Measurements from ENCODE around the gene PRKN. TPM values are rescaled to one million over a fixed set of nuclear protein-coding genes. Genes with fewer than 3 reads are reported as not detected.

PRKN gene
- total RNA-seq, 2 donors from 2014 or later = 6.7 to 8.2 TPM

- 68 to 77% methylated on average over 1 of the region's 1 CpG for WGBS, 2 donors
- Histone ChIP-seq H3K27ac (no peak overlapping the region), H3K9me3 (no peaks in the 10 kb centered on the region), H3K4me3 (no peak overlapping the region), H3K4me1 (peaks cover 6% of the 10 kb centered on the region), H3K36me3 (replicated peaks in 1 of 2; ENCODE audit: insufficient read depth in 1 of 2, low read depth in 2 of 2) (no peaks in the 10 kb centered on the region), H3K27me3 (no peaks in the 10 kb centered on the region)
- DNase-seq = no peak
- TF ChIP-seq POLR2A (IDR thresholded peaks at IDR 0.05) (no peak), CTCF (IDR thresholded peaks at IDR 0.05) (no peak)
- ATAC-seq = no peak
- intact Hi-C loops (cut with DNase I) = no loop called here
Observed at GRCh38 chr6:162684052-162684451, 43.5 kb downstream of the PRKN start.

DNA sequence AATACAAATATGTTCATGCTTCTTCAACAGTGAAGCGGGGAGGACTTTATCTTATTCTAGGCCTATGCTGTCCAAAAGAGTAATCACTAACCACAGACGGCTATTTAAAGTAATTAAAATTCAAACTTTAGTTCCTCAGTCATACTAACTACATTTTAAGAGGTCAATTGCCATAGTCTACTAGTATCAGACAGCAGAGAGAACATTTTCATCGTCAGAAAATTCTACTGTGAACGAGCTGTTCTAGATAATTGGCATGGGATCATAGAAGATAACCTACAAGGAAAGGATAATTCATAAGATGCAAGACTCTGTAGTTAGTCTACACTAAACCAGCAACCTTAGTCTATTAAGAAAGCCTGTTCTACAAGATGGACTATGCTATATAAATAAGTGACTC lies 44.4 kb downstream of the PRKN start:
- Histone ChIP-seq H3K4me1 (peaks cover 6% of the 10 kb centered on the region), H3K27me3 (no peaks in the 10 kb centered on the region), H3K9me3 (no peaks in the 10 kb centered on the region), H3K36me3 (replicated peaks in 1 of 2; ENCODE audit: insufficient read depth in 1 of 2, low read depth in 2 of 2) (no peaks in the 10 kb centered on the region), H3K4me3 (no peak overlapping the region), H3K27ac (no peak overlapping the region)
- ATAC-seq (no peak), DNase-seq (no peak)
- TF ChIP-seq CTCF (IDR thresholded peaks at IDR 0.05) = no peak
- TF ChIP-seq POLR2A (IDR thresholded peaks at IDR 0.05) = no peak
- intact Hi-C loops (cut with DNase I) = no loop called here
- WGBS, 2 donors = 52 to 72% methylated on average over 4 of the region's 4 CpGs

- H3K9me3 ChIP-seq = no peaks in the 10 kb centered on the region
- WGBS, 2 donors = 9 to 30% methylated on average over 1 of the region's 1 CpG
- peaks cover 6% of the 10 kb centered on the region for H3K4me1 ChIP-seq
- DNase-seq = no peak
- no peaks in the 10 kb centered on the region for H3K36me3 ChIP-seq (replicated peaks in 1 of 2; ENCODE audit: insufficient read depth in 1 of 2, low read depth in 2 of 2)
- TF ChIP-seq CTCF (IDR thresholded peaks at IDR 0.05) = no peak
- TF ChIP-seq POLR2A (IDR thresholded peaks at IDR 0.05) = no peak
- no peak overlapping the region for H3K27ac ChIP-seq
- ATAC-seq = peak; percentile 68
- intact Hi-C loops (cut with DNase I) = no loop called here
- no peaks in the 10 kb centered on the region for H3K27me3 ChIP-seq
- no peak overlapping the region for H3K4me3 ChIP-seq
Observed at GRCh38 chr6:162681447-162681846, 46.1 kb downstream of the PRKN start.

GRCh38 chr6:162680871-162681270 lies 46.7 kb downstream of the PRKN start:
- Histone ChIP-seq H3K36me3 (replicated peaks in 1 of 2; ENCODE audit: insufficient read depth in 1 of 2, low read depth in 2 of 2) (no peaks in the 10 kb centered on the region), H3K27me3 (no peaks in the 10 kb centered on the region), H3K27ac (no peak overlapping the region), H3K9me3 (no peaks in the 10 kb centered on the region), H3K4me1 (peaks cover 6% of the 10 kb centered on the region), H3K4me3 (no peak overlapping the region)
- TF ChIP-seq POLR2A (IDR thresholded peaks at IDR 0.05) = no peak
- TF ChIP-seq CTCF (IDR thresholded peaks at IDR 0.05) = no peak
- no peak for ATAC-seq
- DNase-seq = no peak
- 75 to 87% methylated on average over 4 of the region's 4 CpGs for WGBS, 2 donors
- intact Hi-C loops (cut with DNase I) = no loop called here

- H3K27ac ChIP-seq = no peak overlapping the region
- no peaks in the 10 kb centered on the region for H3K9me3 ChIP-seq
- no peaks in the 10 kb centered on the region for H3K27me3 ChIP-seq
- ATAC-seq (no peak), DNase-seq (no peak)
- no peak for TF ChIP-seq CTCF (IDR thresholded peaks at IDR 0.05)
- no peak for TF ChIP-seq POLR2A (IDR thresholded peaks at IDR 0.05)
- H3K4me1 ChIP-seq = peaks cover 6% of the 10 kb centered on the region
- intact Hi-C loops (cut with DNase I) = no loop called here
- no peaks in the 10 kb centered on the region for H3K36me3 ChIP-seq (replicated peaks in 1 of 2; ENCODE audit: insufficient read depth in 1 of 2, low read depth in 2 of 2)
- H3K4me3 ChIP-seq = no peak overlapping the region
Observed at GRCh38 chr6:162680367-162680766, 47.2 kb downstream of the PRKN start.
